Keratinocyte (primary cell): ENCODE data around the gene GSDMA. TPM values are rescaled to one million over a fixed set of nuclear protein-coding genes. Genes with fewer than 3 reads are reported as not detected.

ENCODE experiments used
- DNase-seq: peaks from one replicate; pipeline ENCODE4 v3.0.0-alpha.2; 2011; ENCODE audit warnings: low read depth, missing footprints, low spot score
- FAIRE-seq: peaks from 2 replicates; lab custom pipeline; 2011; peaks lifted over from hg19 to GRCh38; lab: Jason Lieb, UNC
- H2AFZ ChIP-seq: 2 replicates; pipeline ENCODE4 v1.6.0; 2012; ENCODE audit warnings: low read length, control low read depth, inconsistent platforms; ENCODE audit not compliant: control insufficient read depth
- H3K27ac ChIP-seq: 2 replicates; pipeline ENCODE4 v1.5.1; 2011; ENCODE audit warnings: low read length; ENCODE audit not compliant: control insufficient read depth, insufficient read depth
- H3K27me3 ChIP-seq: 3 replicates; pipeline ENCODE4 v1.6.0; 2011; ENCODE audit warnings: low read length; ENCODE audit not compliant: control insufficient read depth, insufficient read depth; ENCODE audit errors: extremely low read depth
- H3K36me3 ChIP-seq, 2 experiments: 2 replicates in 1 of 2; 3 replicates in 1 of 2; pipeline ENCODE4 v1.5.1; 2011; ENCODE audit warnings: low read length in 2 of 2, mild to moderate bottlenecking in 1 of 2; ENCODE audit not compliant: control insufficient read depth in 2 of 2, insufficient read depth in 2 of 2; ENCODE audit errors: extremely low read depth in 1 of 2
- H3K4me1 ChIP-seq: 3 replicates; pipeline ENCODE4 v1.5.1; 2011; ENCODE audit warnings: low read length; ENCODE audit not compliant: control insufficient read depth, insufficient read depth; ENCODE audit errors: extremely low read depth
- H3K4me2 ChIP-seq: 3 replicates; pipeline ENCODE4 v1.6.0; 2011; ENCODE audit warnings: low read depth, low read length; ENCODE audit not compliant: control insufficient read depth, insufficient read depth; ENCODE audit errors: extremely low read depth
- H3K4me3 ChIP-seq, 3 experiments: fragments of 200-600 bp in 1 of 3; sonication (generic) in 1 of 3; 2 replicates in 2 of 3; 3 replicates in 1 of 3; pipeline ENCODE4 v1.5.1; 2011 to 2016; ENCODE audit warnings: low read length in 3 of 3, mild to moderate bottlenecking in 3 of 3, control low read depth in 2 of 3, inconsistent platforms in 1 of 3, low read depth in 1 of 3, mixed read lengths in 1 of 3, mixed run types in 1 of 3, moderate library complexity in 1 of 3; ENCODE audit not compliant: control insufficient read depth in 2 of 3, insufficient read depth in 2 of 3; ENCODE audit errors: extremely low read depth in 1 of 3
- H3K79me2 ChIP-seq: 2 replicates; pipeline ENCODE4 v1.6.0; 2012; ENCODE audit warnings: low read length; ENCODE audit not compliant: control insufficient read depth, insufficient read depth
- H3K9ac ChIP-seq: 3 replicates; pipeline ENCODE4 v1.6.0; 2011; ENCODE audit warnings: low read length; ENCODE audit not compliant: control insufficient read depth, insufficient read depth; ENCODE audit errors: extremely low read depth
- H3K9me1 ChIP-seq: 3 replicates; pipeline ENCODE4 v1.6.0; 2011; ENCODE audit warnings: low read length; ENCODE audit not compliant: control insufficient read depth, insufficient read depth; ENCODE audit errors: extremely low read depth
- H3K9me3 ChIP-seq: 2 replicates; pipeline ENCODE4 v1.5.1; 2012; ENCODE audit warnings: low read depth, low read length; ENCODE audit not compliant: control insufficient read depth
- H4K20me1 ChIP-seq: 3 replicates; pipeline ENCODE4 v1.6.0; 2011; ENCODE audit warnings: low read length; ENCODE audit not compliant: control insufficient read depth, insufficient read depth; ENCODE audit errors: extremely low read depth
- CTCF ChIP-seq, 3 experiments: IDR thresholded peaks in 1 of 3; conservative IDR thresholded peaks in 1 of 3; optimal IDR thresholded peaks in 1 of 3; 2 replicates in 2 of 3; 3 replicates in 1 of 3; pipeline versions ENCODE3 to v1.5.1; 2011; ENCODE audit warnings: low read length in 3 of 3, mild to moderate bottlenecking in 3 of 3, moderate library complexity in 2 of 3, control low read depth in 1 of 3, inconsistent platforms in 1 of 3; ENCODE audit not compliant: insufficient read depth in 2 of 3; ENCODE audit errors: extremely low read depth in 1 of 3
- EZH2 ChIP-seq: IDR thresholded peaks from one replicate; pipeline ENCODE4 v1.6.1; 2012; ENCODE audit warnings: inconsistent platforms, mild to moderate bottlenecking, low read length, moderate library complexity
- dilution Hi-C: fragments of 300-500 bp; cut with MboI; formaldehyde crosslinking; loops from one replicate; pipeline ENCODE4 v1.7.0; 2020; ENCODE audit warnings: low sequenced_read_pairs; ENCODE audit not compliant: extremely low pct_ligation_motif_present
- polyA plus RNA-seq, 5 experiments: library from polyadenylated mRNA; depleted of rRNA in 3 of 5; stranded (reverse) in 3 of 5; stranded (forward) in 1 of 5; unstranded in 1 of 5; fragments of >200 nt; gene quantifications; 1 replicate in 1 of 5; 2 replicates in 3 of 5; 3 replicates in 1 of 5; pipeline versions ENCODE4 v1.2.1 to v1.2.3, GENCODE V29; 2011 to 2012; ENCODE audit warnings: missing spikeins in 2 of 5, low read depth in 1 of 5, low replicate concordance in 1 of 5

Gene GSDMA
- polyA plus RNA-seq, 1 donor (not counting 4 experiments of a cell fraction or from before 2014, with no cell fraction given), result 5.0 TPM

- no peak for TF ChIP-seq EZH2
- TF ChIP-seq CTCF (optimal IDR thresholded peaks at IDR 0.05 in 1 of 3, IDR thresholded peaks at IDR 0.05 in 1 of 3, conservative IDR thresholded peaks at IDR 0.05 in 1 of 3; ENCODE audit: extremely low read depth in 1 of 3, insufficient read depth in 2 of 3, low read length in 3 of 3), result no peak
- Histone ChIP-seq H3K27ac (peak overlapping the region; percentile 98), H3K4me3 (peak overlapping the region; percentile 49 to 83 (median 71)), H3K27me3 (no peaks in the 10 kb centered on the region), H3K9me3 (no peaks in the 10 kb centered on the region), H4K20me1 (peaks cover 6% of the 10 kb centered on the region), H3K4me2 (peak overlapping the region; percentile 97), H2AFZ (peak overlapping the region; percentile 10), H3K9me1 (no peaks in the 10 kb centered on the region), H3K9ac (peak overlapping the region; percentile 99), H3K79me2 (peaks cover 31% of the 10 kb centered on the region), H3K36me3 (peaks cover under 1 to 3% of the 10 kb centered on the region in 2 experiments), H3K4me1 (peaks cover 34% of the 10 kb centered on the region)
- DNase-seq (peak; percentile 76), FAIRE-seq (peak; percentile 95)
- dilution Hi-C loops, result no loop called here
Observed at GRCh38 chr17:39979016-39979670, 16.3 kb downstream of the GSDMA start.

GRCh38 chr17:39979893-39980350, 17.1 kb downstream of the GSDMA start:
- Histone ChIP-seq H3K27ac (peak overlapping the region; percentile 98), H3K36me3 (peaks cover 9% of the 10 kb centered on the region in 2 experiments), H3K27me3 (no peaks in the 10 kb centered on the region), H3K4me3 (peak overlapping the region; percentile 49 to 83 (median 71)), H3K4me1 (peaks cover 34% of the 10 kb centered on the region), H4K20me1 (peaks cover 6% of the 10 kb centered on the region), H3K9ac (peak overlapping the region; percentile 99), H3K4me2 (peak overlapping the region; percentile 97), H2AFZ (peak overlapping the region; percentile 69), H3K9me3 (no peaks in the 10 kb centered on the region), H3K9me1 (no peaks in the 10 kb centered on the region), H3K79me2 (peaks cover 39% of the 10 kb centered on the region)
- TF ChIP-seq CTCF (optimal IDR thresholded peaks at IDR 0.05 in 1 of 3, IDR thresholded peaks at IDR 0.05 in 1 of 3, conservative IDR thresholded peaks at IDR 0.05 in 1 of 3; ENCODE audit: extremely low read depth in 1 of 3, insufficient read depth in 2 of 3, low read length in 3 of 3) (peak in 2 of 3 experiments; percentile 12 to 17), EZH2 (no peak)
- dilution Hi-C loops, result no loop called here
- DNase-seq, result peak; percentile 52
- FAIRE-seq, result no peak
